Activated CD4-positive, alpha-beta T cell treated with anti-CD3 and anti-CD28 coated beads for 4 hours (primary cell): Measurements from ENCODE around the gene FAM156A.
"Not testable (repeated sequence)": the region's sequence is repeated elsewhere in the genome, so short reads cannot be mapped to it uniquely, and the experiment has no call there.

Experiments used
- DNase-seq, 2 donors: peaks; one replicate each; pipeline ENCODE4 v3.0.0-alpha.2; 2020

Gene FAM156A

GRCh38 chrX:52966993-52967738, 8.8 kb upstream of the FAM156A start:
- not testable (repeated sequence) for DNase-seq

DNA sequence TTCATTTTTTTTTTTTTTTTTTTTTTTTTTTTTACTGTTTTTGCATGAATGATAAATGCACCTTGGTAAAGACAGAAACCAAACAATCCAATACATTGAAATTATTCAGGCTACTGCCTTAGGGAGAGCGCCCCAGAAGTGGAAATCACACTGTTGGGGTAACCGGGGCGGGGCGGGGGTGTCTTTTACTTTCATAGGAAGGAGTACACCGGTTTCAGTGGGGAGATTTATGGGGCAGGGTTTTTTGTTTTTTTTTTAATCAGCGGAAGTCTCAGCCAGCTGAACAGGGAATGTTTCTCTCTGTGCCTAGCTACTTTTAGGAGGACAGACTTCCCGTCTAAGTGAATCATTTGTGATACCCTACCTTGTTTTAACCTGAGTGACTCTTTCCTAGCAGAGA, 643 bp upstream of the FAM156A start:
- DNase-seq, result not testable (repeated sequence)

DNA sequence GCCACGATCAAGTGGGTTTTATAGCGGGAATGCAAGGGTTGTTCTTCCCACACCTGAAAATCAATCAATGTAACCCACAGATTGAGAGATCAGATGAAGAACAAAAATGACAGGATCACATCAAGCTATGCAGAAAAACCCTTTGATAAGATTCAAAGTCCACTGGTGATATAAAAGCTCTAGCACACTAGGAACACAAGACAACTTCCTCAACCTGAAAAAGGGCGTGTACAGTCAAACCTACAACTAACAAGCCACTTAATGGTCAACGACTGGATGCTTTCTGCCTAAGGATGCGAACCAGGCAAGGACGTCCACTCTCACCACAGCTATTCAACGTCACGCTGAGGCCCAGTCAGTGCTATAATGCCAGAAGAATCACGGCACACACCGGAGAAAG, 8.4 kb downstream of the FAM156A start:
- not testable (repeated sequence) for DNase-seq

DNA sequence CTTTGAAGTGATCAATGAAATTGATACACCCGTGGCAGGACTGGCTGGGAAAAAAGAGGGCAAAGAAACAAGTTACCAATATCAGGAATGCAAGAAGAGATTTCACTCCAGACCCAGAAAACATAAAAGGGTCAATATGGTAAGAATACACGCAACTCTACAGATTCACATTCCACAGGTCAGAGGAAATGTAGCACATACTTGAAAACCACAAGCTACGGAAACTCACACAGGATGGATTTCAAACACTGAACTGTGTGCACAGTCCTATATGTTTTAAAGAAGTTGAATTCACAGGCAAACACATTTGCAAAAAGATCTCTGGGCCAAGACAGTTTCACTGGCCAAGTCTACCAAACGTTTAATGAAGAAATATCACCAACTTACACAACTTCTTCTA, 9.0 kb downstream of the FAM156A start:
- not testable (repeated sequence) for DNase-seq

DNA sequence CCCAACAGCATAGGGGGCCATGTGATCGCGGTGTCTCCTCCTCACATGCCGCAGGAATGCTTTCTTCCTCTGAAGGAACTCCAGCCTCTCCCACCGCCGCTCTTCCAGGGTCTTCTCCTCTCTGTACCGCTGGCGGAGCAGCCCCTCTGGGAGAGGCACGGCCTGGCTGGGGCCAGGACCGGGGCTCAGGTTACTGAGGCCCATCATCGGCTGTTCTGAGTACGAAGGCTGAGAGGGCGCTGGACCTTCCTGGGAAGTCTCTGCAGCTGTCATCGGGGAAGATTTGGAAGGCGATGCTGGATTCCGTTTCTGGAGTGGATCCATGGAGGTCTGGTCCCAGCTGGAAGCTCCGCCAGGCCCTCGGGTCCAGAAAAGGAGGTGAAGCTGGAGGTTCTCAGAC, 10.1 kb downstream of the FAM156A start:
- DNase-seq, result not testable (repeated sequence)

GRCh38 chrX:52947501-52947900, 10.8 kb downstream of the FAM156A start:
- not testable (repeated sequence) for DNase-seq

DNA sequence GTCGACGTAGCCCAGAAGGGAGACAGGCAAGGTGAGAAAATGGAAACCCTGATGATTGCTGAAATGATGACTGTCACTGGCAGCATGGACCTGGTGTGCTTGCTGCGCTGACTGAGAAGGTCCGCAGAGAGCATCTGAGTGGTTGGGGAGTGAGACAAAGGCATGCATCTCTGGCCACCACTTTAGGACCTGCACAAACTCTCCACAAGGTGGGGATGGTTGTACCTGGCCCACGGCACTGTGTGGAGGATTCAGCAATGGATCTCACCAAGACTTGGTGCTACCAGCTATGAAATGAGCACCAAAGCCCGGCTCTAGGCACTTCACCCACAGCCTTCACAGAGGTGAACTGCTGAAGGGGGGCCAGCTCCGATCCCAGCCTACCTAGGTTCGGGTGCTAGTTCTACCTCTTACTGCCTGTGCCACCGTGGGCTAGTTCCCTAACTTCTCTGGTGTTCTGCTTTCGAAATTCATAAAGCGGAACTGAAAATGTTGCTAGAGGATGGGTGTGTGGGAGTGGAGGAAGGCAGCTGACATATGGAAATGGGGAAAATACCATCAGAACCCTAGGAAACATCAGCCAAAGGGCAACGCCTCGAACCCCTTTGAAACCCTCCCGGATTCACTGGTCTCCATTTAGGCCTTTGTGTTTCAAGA, 12.4 kb downstream of the FAM156A start:
- DNase-seq, result not testable (repeated sequence)

- DNase-seq, result not testable (repeated sequence)
Measured at GRCh38 chrX:52941728-52942127, 16.6 kb downstream of the FAM156A start.

- not testable (repeated sequence) for DNase-seq
Measured at GRCh38 chrX:52940704-52941103, 17.6 kb downstream of the FAM156A start.

GRCh38 chrX:52935470-52935784, 22.9 kb downstream of the FAM156A start:
- not testable (repeated sequence) for DNase-seq

GRCh38 chrX:52934704-52935469, 23.4 kb downstream of the FAM156A start:
- peak; percentile 89 to 94 for DNase-seq

DNA sequence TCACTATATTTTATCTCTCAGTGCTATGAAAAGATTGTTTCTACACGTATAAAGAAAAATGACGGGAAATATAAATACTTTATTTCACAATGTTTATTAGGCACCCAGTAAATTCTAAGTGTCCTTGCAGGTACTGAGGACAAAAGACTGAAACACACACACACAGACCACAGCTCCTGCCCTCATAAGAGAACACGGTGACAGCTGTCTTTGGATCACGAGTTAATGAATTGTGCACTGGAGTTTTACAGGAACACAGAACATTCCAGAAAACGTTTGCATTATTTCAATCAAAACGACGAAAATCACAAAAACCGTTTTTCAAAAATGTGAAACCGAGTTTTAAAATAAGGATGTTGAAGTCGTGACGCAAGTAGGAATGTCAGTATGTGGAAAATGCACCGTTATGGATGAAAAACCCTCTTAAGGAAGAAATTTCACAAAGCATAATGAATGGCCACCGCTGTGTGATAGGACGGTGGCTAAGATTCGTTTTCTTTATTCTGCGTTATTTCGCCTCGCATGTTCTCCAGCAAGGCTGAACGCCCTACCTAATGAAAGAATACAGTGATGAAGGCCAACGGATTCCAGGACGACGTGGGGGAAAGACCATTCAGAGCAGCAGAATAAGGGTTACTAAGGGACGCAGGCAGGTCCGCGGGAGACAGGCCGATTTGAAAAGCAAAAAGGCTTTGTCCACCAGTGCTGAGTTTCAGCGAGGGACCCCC, 24.2 kb downstream of the FAM156A start:
- DNase-seq, result no peak

DNA sequence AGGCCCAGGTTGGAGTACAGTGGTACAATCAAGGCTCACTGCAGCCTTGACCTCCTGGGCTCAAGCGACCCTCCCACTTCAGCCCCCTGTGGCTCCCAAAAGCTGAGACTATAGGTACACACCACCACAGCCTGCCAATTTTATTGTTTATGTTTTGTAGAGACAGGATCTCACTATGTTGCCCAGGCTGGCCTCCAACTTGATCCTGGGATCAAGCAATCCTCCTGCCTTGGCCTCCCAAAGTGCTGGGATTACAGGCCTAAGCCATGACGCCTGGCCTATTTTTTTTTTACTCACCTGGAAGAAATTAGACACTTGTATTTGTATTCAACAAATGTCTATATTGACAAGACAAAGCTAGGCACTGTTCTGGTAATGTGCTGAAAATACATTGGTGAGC, 25.1 kb downstream of the FAM156A start:
- DNase-seq, result no peak

- not testable (repeated sequence) for DNase-seq
Measured at GRCh38 chrX:52930214-52930613, 28.1 kb downstream of the FAM156A start.

DNA sequence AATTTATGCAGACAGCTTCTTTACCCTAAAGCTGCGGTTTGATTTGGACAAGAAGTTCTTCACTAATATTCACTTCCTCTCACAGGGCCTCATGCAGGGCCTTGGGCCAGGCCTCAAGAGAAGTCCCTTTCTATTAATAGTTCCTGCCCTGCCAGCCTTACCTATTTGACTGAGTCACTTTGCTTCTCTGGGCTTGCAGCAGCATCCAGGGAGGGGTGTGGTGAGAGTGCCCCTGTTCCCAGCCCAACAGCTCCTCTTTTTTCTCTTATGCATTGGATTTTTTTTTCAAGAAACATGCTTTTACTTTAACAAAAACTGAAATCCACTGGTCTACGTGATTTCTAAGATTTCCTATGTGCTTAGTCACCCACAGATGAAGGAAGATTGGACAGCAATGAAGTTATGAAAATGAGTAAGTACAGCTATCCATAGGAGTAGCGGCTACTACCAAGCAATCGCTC, 34.5 kb downstream of the FAM156A start:
- DNase-seq, result no peak

DNA sequence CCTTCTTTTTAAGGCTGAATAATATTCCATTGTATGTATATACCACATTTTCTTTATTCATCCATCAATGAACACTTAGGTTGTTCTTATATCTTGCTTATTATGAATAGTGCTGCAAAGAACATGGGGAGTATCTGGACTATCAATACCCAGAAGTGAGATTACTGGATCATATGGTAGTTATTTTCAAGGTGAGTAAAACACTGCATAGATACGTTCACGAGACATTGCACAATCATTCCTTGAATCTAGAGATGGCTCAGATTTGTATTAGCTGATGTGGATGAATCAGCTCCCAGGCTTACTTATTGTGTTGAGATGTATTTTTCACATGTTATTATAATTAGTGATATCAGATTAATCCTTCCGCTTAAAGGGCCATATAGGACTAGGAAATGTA, 43.6 kb downstream of the FAM156A start:
- DNase-seq, result not testable (repeated sequence)

DNA sequence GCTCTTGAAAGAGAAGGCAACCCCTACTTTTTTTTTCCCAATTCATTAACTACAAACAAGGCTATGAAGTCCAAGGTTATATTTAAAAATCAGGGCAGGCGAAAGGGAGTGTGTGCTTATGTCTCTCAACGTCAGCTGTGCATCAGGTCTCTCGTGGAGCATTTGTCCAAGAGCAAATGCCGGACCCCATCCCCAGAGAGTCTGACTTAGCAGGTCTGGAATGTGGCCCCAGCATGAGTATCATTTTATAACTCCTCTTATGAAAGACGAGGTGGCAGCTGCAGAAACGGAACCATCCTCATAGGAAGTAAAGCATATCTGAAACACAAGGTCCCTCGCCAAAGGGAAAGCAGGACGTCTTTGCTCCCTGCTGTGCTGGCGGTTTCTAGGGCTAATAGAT, 44.6 kb downstream of the FAM156A start:
- DNase-seq, result not testable (repeated sequence)

GRCh38 chrX:52909313-52909969, 48.9 kb downstream of the FAM156A start:
- not testable (repeated sequence) for DNase-seq

DNA sequence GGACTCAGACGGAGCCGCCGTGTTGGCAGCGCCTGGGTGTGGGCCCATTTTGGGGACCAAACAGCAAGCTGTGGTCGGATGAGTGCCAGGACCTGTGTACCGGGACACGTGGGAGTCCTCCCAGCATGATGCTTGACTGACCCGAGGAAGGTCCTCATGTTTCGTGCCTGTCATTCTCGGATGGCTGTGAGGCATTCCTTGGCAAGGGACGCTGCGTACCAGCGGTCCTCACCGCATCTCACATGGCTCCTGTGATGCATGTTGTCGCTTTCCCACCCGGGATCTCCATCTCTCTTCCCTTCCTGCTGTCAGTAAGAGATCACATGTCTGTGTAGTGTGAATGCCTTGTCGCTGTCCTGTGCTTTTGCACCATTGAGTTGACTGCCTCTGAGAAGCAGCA, 50.4 kb downstream of the FAM156A start:
- not testable (repeated sequence) for DNase-seq

- not testable (repeated sequence) for DNase-seq
Measured at GRCh38 chrX:52907137-52907536, 51.2 kb downstream of the FAM156A start.

DNA sequence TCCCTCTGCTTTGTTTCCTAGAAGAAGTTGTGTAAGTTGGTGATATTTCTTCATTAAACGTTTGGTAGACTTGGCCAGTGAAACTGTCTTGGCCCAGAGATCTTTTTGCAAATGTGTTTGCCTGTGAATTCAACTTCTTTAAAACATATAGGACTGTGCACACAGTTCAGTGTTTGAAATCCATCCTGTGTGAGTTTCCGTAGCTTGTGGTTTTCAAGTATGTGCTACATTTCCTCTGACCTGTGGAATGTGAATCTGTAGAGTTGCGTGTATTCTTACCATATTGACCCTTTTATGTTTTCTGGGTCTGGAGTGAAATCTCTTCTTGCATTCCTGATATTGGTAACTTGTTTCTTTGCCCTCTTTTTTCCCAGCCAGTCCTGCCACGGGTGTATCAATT, 52.2 kb downstream of the FAM156A start:
- not testable (repeated sequence) for DNase-seq

DNA sequence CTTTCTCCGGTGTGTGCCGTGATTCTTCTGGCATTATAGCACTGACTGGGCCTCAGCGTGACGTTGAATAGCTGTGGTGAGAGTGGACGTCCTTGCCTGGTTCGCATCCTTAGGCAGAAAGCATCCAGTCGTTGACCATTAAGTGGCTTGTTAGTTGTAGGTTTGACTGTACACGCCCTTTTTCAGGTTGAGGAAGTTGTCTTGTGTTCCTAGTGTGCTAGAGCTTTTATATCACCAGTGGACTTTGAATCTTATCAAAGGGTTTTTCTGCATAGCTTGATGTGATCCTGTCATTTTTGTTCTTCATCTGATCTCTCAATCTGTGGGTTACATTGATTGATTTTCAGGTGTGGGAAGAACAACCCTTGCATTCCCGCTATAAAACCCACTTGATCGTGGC, 52.8 kb downstream of the FAM156A start:
- not testable (repeated sequence) for DNase-seq
